ENCODE data around the gene NMD3.

Gene NMD3

GRCh38 chr3:161213644-161214043, 7.5 kb upstream of the NMD3 start:
- no peak overlapping the region for H3K4me3 ChIP-seq (replicated peaks; ENCODE audit: low read depth, low read length)
- DNase-seq (ENCODE audit: low read depth): no peak
- no peak for TF ChIP-seq CTCF (IDR thresholded peaks at IDR 0.05; ENCODE audit: low read length, missing control alignments)

DNA sequence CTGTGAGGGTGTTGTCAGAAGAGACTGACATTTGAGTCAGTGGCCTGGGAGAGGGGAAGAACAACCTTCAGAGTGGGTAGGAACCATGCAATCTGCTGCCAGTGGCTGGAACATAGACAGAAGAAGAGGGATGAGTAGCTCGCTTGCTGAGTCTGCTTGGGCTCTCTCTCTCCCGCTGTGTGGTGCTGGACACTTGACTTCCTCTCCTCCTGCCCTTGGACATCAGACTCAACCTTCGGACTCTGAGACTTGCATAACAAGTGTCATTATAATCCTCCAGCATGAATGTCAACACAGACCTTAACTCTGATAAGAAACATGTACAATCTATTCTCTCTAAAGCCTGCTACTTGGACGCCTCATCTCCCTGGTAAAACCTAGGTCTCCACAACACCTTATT, 5.9 kb upstream of the NMD3 start:
- no peak overlapping the region for H3K4me3 ChIP-seq (replicated peaks; ENCODE audit: low read depth, low read length)
- no peak for DNase-seq (ENCODE audit: low read depth)
- TF ChIP-seq CTCF (IDR thresholded peaks at IDR 0.05; ENCODE audit: low read length, missing control alignments): no peak

DNA sequence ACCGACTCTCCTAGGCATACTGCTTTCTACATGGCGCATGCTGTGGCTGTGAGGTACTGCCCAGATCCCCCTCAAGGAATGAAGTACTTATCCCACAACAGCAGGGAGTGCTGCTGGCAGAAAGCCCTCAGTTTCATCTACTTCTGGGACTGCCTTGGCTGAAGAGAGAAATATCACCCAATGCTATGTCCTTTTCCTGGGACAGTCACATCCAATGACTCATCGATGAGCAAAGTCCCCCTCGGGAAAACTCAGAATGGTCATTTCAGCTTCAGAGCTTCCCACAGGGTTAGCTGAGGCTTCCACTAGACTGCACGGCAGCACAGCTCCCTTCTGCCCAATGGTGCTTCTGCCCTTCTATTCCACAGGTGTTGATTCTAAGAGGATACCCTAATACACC, 3.6 kb upstream of the NMD3 start:
- no peak for TF ChIP-seq CTCF (IDR thresholded peaks at IDR 0.05; ENCODE audit: low read length, missing control alignments)
- DNase-seq (ENCODE audit: low read depth): peak; percentile 13
- no peak overlapping the region for H3K4me3 ChIP-seq (replicated peaks; ENCODE audit: low read depth, low read length)

DNA sequence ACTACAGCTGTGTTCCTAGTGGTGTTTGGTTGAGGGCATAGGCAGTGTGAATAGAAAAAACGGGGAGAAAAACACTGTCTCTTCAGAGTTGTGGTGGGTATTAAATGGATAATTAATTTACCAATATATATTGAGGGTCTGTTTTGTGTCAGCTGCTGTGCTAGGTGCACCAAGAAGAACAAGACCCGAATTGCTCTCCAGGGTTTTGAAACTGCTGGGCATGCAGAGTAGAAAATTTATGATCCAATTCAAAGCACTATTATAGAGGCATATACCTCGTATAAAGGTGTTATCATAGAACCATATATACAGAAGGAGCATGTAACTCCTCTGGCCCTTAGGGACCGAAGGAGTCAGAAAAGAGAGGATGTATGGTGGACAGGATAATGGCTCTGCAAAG, 1.6 kb upstream of the NMD3 start:
- no peak for DNase-seq (ENCODE audit: low read depth)
- no peak for TF ChIP-seq CTCF (IDR thresholded peaks at IDR 0.05; ENCODE audit: low read length, missing control alignments)
- no peak overlapping the region for H3K4me3 ChIP-seq (replicated peaks; ENCODE audit: low read depth, low read length)

GRCh38 chr3:161221806-161222600, 892 bp downstream of the NMD3 start:
- peak; percentile 44 for DNase-seq (ENCODE audit: low read depth)
- peak overlapping the region; percentile 90 for H3K4me3 ChIP-seq (replicated peaks; ENCODE audit: low read depth, low read length)
- TF ChIP-seq CTCF (IDR thresholded peaks at IDR 0.05; ENCODE audit: low read length, missing control alignments): no peak

GRCh38 chr3:161222662-161223061, 1.6 kb downstream of the NMD3 start:
- peak overlapping the region; percentile 90 for H3K4me3 ChIP-seq (replicated peaks; ENCODE audit: low read depth, low read length)
- peak; percentile 46 for DNase-seq (ENCODE audit: low read depth)
- no peak for TF ChIP-seq CTCF (IDR thresholded peaks at IDR 0.05; ENCODE audit: low read length, missing control alignments)

GRCh38 chr3:161224786-161225185, 3.7 kb downstream of the NMD3 start:
- TF ChIP-seq CTCF (IDR thresholded peaks at IDR 0.05; ENCODE audit: low read length, missing control alignments): no peak

More at GRCh38 chr3:161224786-161225185, 3.7 kb downstream of the NMD3 start:
- DNase-seq (ENCODE audit: low read depth): no peak
- no peak overlapping the region for H3K4me3 ChIP-seq (replicated peaks; ENCODE audit: low read depth, low read length)
